Activated CD4-positive, alpha-beta T cell treated with anti-CD3 and anti-CD28 coated beads for 24 hours (primary cell): ENCODE data around the gene TTI1.

Experiments used
- DNase-seq, 2 donors: peaks; one replicate each; pipeline ENCODE4 v3.0.0-alpha.2; 2020; ENCODE audit warnings: low read depth in 2 of 2

TTI1 gene

GRCh38 chr20:37988306-37988954 is 44.8 kb downstream of the TTI1 start:
- DNase-seq = no peak

GRCh38 chr20:37987602-37988290 is 45.5 kb downstream of the TTI1 start:
- DNase-seq = no peak

DNA sequence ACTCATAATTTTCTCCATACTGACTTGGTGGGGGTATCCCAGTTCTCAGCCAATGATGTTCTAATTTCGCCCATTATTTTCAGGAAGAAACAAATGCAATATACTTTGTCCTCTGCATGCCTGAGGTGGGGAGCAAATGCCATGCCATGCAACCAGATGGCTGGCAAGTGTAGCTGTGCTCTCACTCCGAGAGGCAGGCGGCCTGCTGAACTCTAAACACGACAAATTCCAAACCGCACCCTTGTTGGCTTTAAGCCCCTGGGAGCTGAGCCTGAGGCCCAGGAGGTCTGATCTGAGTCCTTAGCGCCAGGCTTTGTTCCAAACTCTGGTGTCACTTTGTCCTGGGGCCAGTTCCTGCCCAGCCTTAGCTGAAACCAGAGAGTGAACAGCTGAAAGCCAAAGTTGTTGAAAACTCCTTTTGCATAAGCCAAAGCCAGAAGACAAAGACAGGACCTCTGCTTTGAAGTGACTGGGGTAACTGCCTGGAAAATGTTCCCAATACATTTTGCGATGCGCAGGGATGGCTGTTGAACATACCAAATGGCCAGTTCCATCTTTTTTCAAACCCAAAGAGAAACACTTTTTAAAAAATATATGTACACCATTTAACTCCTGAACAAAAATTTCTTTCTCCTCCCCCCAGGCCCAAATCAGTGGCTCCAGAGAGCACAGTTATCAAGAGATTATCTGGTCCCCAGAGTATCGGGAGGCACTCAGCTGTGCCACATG is 46.2 kb downstream of the TTI1 start:
- no peak for DNase-seq

DNA sequence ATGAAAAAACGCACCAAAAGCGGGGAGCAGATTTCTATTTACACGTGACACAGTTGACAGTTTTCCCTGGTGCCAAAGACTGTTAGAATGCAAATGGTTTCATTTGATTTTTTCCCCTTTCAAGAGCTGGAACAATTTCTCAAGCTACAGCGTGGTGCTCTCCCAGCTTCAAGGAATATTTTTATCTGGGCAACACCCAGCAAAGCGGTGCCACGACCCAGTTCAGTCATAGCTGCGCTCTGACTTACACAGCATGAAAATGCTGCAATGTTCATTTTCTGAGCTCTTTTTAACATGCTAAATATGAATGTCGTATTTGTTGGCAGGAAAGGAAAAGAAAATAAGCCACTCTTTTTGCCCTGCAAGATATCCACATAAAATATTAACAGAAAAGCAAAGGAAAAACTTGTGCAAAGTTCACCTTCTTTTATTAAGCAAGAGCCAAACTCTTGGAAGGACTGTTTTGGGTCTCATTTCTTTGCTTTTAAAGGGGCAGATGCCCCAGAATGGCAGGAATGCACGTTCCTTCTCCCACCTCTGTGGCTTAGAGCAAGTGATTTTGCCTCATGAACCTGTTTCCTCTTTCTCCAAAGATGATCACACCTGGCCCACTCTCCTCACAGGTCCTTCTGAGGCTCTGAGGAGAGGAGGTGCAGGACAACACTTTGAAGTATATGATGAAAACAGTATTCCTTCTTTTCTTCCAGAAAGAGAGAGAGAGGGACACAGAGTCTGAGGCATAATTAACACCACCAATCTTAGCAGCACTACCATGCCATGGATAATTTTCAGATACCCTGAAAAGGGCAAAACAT is 47.0 kb downstream of the TTI1 start:
- DNase-seq = no peak

GRCh38 chr20:37984018-37984785 is 49.1 kb downstream of the TTI1 start:
- DNase-seq = no peak

- DNase-seq = no peak
Observed at GRCh38 chr20:37983286-37983685, 50.0 kb downstream of the TTI1 start.

- no peak for DNase-seq
Observed at GRCh38 chr20:37981568-37981967, 51.7 kb downstream of the TTI1 start.

DNA sequence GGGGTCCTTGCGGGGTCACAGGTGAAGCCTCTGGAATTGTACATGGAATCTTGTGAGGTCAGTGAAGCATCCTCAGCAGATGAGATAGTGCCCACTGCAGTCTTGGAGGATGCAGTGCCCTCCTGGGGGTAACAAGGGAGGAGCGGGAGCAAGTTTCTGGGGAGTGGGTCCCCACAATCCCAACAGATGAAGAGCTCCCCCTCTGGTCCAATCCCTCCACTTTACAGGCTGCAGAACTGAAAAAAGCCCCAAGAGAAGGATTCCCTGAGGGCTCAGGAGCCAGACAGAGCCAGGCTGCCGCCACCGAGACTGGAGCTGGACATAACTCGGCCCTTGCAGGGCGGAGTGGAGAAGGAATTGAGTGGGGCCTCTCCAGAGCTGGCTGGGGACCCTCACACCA is 52.4 kb downstream of the TTI1 start:
- no peak for DNase-seq

DNA sequence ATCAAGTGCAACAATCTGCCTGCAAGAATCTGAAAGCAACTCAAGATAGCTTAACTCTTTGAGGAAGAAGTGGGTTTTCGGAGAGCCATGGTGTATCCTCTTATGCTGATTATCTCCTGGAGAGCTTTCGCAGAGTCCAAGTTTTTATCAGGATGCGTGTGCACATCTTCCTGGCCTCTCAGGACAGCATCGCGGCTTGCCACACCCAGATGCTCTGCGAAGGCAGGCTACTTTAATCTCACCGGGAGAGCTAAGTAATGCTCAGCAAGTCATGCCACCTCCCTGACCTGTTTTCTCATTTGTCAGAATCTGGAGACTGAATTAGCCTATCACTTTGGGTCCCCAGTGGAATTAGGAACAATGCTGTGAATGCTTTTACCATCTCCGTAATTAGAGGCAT is 52.9 kb downstream of the TTI1 start:
- DNase-seq = no peak

- no peak for DNase-seq
Observed at GRCh38 chr20:37979021-37979985, 54.0 kb downstream of the TTI1 start.

GRCh38 chr20:37977786-37978185 is 55.5 kb downstream of the TTI1 start:
- no peak for DNase-seq

- no peak for DNase-seq
Observed at GRCh38 chr20:37977338-37977737, 55.9 kb downstream of the TTI1 start.

DNA sequence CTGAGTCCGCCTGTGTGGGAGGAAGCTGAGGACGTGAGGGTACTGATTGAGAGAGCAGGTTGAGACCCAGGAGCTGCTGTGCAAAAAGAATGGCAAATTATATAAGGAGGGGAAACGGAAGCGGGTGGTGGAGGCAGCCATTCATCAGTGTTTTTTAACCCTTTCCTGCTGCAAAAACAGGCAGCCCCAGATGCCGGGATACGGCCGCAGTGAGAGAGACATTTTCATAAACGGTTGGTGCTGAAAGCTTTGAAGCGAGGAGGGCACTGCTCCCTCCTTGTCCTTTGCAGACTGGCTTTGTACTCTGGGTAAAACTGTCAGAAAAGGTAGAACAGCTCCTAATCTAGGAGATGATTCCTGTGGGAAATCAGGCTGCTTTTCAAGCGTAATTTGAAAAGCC is 56.4 kb downstream of the TTI1 start:
- no peak for DNase-seq

GRCh38 chr20:37973059-37973910 is 60.0 kb downstream of the TTI1 start:
- DNase-seq = no peak

GRCh38 chr20:37972256-37973058 is 60.8 kb downstream of the TTI1 start:
- DNase-seq = no peak

- no peak for DNase-seq
Observed at GRCh38 chr20:37971561-37972127, 61.6 kb downstream of the TTI1 start.

GRCh38 chr20:37970856-37971245 is 62.4 kb downstream of the TTI1 start:
- no peak for DNase-seq
